ENCODE data around the gene MT1X. TPM values are rescaled to one million over a fixed set of nuclear protein-coding genes. Genes with fewer than 3 reads are reported as not detected.

MT1X gene
- total RNA-seq, 2 donors from 2014 or later = 430 to 1,140 TPM

DNA sequence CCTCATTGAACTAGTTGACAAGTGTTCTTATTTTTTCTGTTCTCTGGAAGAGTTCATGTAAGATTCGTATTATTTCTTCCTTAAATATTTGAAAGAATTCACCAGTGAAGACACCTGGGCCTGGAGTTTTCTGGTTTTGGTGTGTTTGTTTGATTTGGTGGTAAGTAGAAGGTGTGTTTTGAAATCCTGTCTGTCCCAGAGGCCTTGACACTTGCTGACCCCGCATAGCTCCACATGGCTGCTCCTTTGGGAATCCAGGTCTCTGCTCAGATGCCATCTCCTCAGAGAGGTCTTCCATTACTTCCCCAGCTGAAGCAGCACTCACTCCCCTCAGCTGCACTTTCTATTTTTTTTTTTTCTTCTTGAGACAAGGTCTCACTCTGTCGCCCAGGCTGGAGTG lies 41.9 kb downstream of the MT1X start:
- 90 to 94% methylated on average over 3 of the region's 3 CpGs for WGBS, 2 donors
- Histone ChIP-seq H3K4me1 (peaks cover 14% of the 10 kb centered on the region), H3K27ac (no peak overlapping the region), H3K9me3 (no peaks in the 10 kb centered on the region), H3K27me3 (no peaks in the 10 kb centered on the region), H3K4me3 (no peak overlapping the region), H3K36me3 (replicated peaks in 1 of 2; ENCODE audit: insufficient read depth in 1 of 2, low read depth in 2 of 2) (no peaks in the 10 kb centered on the region)
- TF ChIP-seq POLR2A (IDR thresholded peaks at IDR 0.05) = no peak
- TF ChIP-seq, protein P1, sequence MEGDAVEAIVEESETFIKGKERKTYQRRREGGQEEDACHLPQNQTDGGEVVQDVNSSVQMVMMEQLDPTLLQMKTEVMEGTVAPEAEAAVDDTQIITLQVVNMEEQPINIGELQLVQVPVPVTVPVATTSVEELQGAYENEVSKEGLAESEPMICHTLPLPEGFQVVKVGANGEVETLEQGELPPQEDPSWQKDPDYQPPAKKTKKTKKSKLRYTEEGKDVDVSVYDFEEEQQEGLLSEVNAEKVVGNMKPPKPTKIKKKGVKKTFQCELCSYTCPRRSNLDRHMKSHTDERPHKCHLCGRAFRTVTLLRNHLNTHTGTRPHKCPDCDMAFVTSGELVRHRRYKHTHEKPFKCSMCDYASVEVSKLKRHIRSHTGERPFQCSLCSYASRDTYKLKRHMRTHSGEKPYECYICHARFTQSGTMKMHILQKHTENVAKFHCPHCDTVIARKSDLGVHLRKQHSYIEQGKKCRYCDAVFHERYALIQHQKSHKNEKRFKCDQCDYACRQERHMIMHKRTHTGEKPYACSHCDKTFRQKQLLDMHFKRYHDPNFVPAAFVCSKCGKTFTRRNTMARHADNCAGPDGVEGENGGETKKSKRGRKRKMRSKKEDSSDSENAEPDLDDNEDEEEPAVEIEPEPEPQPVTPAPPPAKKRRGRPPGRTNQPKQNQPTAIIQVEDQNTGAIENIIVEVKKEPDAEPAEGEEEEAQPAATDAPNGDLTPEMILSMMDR (IDR thresholded peaks at IDR 0.05) = no peak
- ATAC-seq (no peak), DNase-seq (no peak)
- intact Hi-C loops (cut with DNase I) = no loop called here

DNA sequence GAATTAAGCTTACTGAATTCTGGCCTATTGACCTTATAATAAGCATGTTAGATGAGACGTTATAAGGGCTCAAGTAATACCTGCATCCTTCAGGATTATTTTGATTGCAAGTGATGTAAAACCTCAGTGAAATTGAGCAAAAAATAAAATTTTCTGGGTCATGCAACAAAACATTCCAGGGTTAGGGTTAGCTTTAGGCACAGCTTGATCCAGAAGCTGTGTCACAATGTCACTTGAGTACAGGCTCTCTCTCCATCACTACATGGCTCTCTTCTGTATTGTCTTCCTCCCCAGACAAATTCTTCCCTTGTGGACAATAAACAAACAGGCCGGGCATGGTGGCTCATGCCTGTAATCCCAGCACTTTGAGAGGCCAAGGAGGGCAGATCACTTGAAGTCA lies 44.0 kb downstream of the MT1X start:
- H3K36me3 ChIP-seq (replicated peaks in 1 of 2; ENCODE audit: insufficient read depth in 1 of 2, low read depth in 2 of 2) = no peaks in the 10 kb centered on the region
- no peak overlapping the region for H3K27ac ChIP-seq
- 76 to 81% methylated on average over 2 of the region's 2 CpGs for WGBS, 2 donors
- peaks cover 26% of the 10 kb centered on the region for H3K4me1 ChIP-seq
- no peak for ATAC-seq
- H3K4me3 ChIP-seq = no peak overlapping the region
- no peak for DNase-seq
- H3K27me3 ChIP-seq = no peaks in the 10 kb centered on the region
- TF ChIP-seq, protein P1 (IDR thresholded peaks at IDR 0.05) = no peak
- TF ChIP-seq POLR2A (IDR thresholded peaks at IDR 0.05) = no peak
- intact Hi-C loops (cut with DNase I) = no loop called here
- H3K9me3 ChIP-seq = no peaks in the 10 kb centered on the region

DNA sequence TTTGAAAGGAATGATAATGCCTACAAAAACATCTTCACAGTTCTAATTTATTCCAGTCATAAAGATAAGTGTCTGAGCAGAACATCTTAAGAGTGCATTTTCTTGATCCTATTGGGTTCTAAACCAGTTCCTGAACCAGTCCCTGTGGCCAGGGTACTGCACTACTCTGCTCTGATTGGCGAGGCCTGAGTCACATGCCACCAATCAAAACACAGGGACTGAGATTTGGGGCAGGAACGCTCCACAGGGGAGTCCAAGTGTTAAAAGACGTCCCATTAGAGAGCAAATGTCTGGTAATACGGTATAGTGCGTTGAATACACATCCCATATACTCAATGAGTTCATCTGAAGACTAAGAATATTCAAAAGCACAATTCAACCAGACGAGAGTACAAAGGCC lies 44.7 kb downstream of the MT1X start:
- intact Hi-C loops (cut with DNase I) = no loop called here
- ATAC-seq (no peak), DNase-seq (no peak)
- Histone ChIP-seq H3K27me3 (no peaks in the 10 kb centered on the region), H3K9me3 (no peaks in the 10 kb centered on the region), H3K4me1 (peaks cover 26% of the 10 kb centered on the region), H3K36me3 (replicated peaks in 1 of 2; ENCODE audit: insufficient read depth in 1 of 2, low read depth in 2 of 2) (no peaks in the 10 kb centered on the region), H3K4me3 (no peak overlapping the region), H3K27ac (no peak overlapping the region)
- TF ChIP-seq POLR2A (IDR thresholded peaks at IDR 0.05) = no peak
- TF ChIP-seq, protein P1 (IDR thresholded peaks at IDR 0.05) = no peak
- WGBS, 2 donors = 88 to 89% methylated on average over 6 of the region's 6 CpGs

DNA sequence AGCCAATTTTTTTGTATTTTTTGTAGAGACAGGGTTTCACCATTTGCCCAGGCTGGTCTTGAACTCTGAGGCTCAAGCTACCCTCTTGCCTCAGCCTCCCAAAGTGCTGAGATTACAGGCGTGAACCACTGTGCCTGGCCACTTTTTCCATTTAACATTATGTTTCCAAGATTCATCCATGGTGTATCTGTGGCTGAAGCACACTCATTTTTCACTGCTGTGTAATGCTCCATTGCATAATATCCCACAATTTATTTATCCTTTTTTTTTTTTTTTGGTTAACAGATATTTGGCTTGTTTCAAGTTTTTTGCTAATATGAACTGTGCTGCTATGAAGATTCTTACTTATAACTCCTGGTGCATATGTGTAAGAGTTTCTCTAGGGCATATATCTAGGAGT lies 45.8 kb downstream of the MT1X start:
- ATAC-seq (no peak), DNase-seq (no peak)
- H3K36me3 ChIP-seq (replicated peaks in 1 of 2; ENCODE audit: insufficient read depth in 1 of 2, low read depth in 2 of 2) = no peaks in the 10 kb centered on the region
- TF ChIP-seq, protein P1 (IDR thresholded peaks at IDR 0.05) = no peak
- no peak for TF ChIP-seq POLR2A (IDR thresholded peaks at IDR 0.05)
- no peaks in the 10 kb centered on the region for H3K27me3 ChIP-seq
- H3K27ac ChIP-seq = no peak overlapping the region
- intact Hi-C loops (cut with DNase I) = no loop called here
- H3K4me3 ChIP-seq = no peak overlapping the region
- H3K9me3 ChIP-seq = no peaks in the 10 kb centered on the region
- WGBS, 2 donors = 75 to 94% methylated on average over 1 of the region's 1 CpG
- peaks cover 26% of the 10 kb centered on the region for H3K4me1 ChIP-seq

DNA sequence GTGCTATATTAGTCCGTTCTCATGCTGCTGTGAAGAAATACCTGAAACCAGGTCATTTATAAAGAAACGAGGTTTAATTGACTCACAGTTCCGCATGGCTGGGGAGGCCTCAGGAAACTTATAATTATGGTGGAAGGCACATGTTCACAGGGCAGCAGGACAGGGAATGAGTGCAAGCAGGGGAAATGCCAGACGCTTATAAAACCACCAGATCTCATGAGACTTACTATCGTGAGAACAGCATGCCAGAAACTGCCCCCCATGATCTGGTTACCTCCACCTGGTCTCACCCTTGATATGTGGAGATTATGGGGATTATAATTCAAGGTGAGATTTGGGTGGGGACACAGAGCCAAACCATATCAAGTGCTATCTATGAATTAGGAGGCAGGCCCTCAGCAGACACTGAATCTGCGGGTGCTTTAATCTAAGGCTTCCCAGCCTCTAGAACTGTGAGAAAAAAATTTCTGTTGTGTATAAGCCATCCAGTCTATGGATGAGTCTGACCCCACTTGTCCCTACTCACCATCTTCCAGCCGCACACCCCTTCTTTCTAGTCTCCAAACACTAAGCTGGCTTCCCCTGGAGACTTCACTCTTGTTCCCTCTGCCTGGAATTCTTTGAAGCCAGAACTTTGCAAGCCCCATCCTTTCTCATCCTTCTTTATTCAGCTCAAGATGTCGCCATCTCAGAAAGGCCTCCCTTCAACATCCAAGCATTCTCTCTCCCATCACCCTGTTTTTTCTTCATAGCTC lies 46.9 kb downstream of the MT1X start:
- Histone ChIP-seq H3K4me1 (peaks cover 26% of the 10 kb centered on the region), H3K4me3 (peak overlapping the region in 1 of 2 donors; percentile 2), H3K27ac (peak overlapping the region; percentile 46 to 89 (median 75)), H3K27me3 (no peaks in the 10 kb centered on the region), H3K9me3 (no peaks in the 10 kb centered on the region), H3K36me3 (replicated peaks in 1 of 2; ENCODE audit: insufficient read depth in 1 of 2, low read depth in 2 of 2) (no peaks in the 10 kb centered on the region)
- intact Hi-C loops (cut with DNase I) = no loop called here
- WGBS, 2 donors = 28 to 43% methylated on average over 8 of the region's 8 CpGs
- DNase-seq (peak in 1 of 4 donors; percentile 17), ATAC-seq (peak; percentile 8)
- TF ChIP-seq, protein P1 (IDR thresholded peaks at IDR 0.05) = no peak
- TF ChIP-seq POLR2A (IDR thresholded peaks at IDR 0.05) = no peak
